CD4-positive, alpha-beta T cell treated with Interleukin-4 for 1 hour (primary cell): Measurements from ENCODE around the gene BNIP1.

Experiments used
- DNase-seq, 2 donors: peaks; one replicate each; pipeline ENCODE4 v3.0.0-alpha.2; 2020 to 2022

The BNIP1 gene

GRCh38 chr5:173165177-173166016 is 21.1 kb downstream of the BNIP1 start:
- DNase-seq, result no peak

GRCh38 chr5:173172166-173172565 is 27.8 kb downstream of the BNIP1 start:
- no peak for DNase-seq

- no peak for DNase-seq
These were observed 31.2 kb downstream of the BNIP1 start for GRCh38 chr5:173175523-173175922.

- DNase-seq, result no peak
These were observed 34.1 kb downstream of the BNIP1 start for GRCh38 chr5:173178369-173178910.

- DNase-seq, result no peak
These were observed 36.0 kb downstream of the BNIP1 start for GRCh38 chr5:173180331-173180730.

GRCh38 chr5:173187054-173187743 is 42.9 kb downstream of the BNIP1 start:
- no peak for DNase-seq

GRCh38 chr5:173188280-173188679 is 43.9 kb downstream of the BNIP1 start:
- DNase-seq, result no peak

GRCh38 chr5:173191015-173191414 is 46.7 kb downstream of the BNIP1 start:
- DNase-seq, result no peak

GRCh38 chr5:173191561-173191960 is 47.2 kb downstream of the BNIP1 start:
- DNase-seq, result no peak

GRCh38 chr5:173192561-173192960 is 48.2 kb downstream of the BNIP1 start:
- DNase-seq, result no peak

- no peak for DNase-seq
These were observed 52.0 kb downstream of the BNIP1 start for GRCh38 chr5:173196133-173196952.

GRCh38 chr5:173197375-173197891 is 53.1 kb downstream of the BNIP1 start:
- no peak for DNase-seq

- DNase-seq, result no peak
These were observed 53.7 kb downstream of the BNIP1 start for GRCh38 chr5:173198049-173198448.

GRCh38 chr5:173200356-173200755 is 56.0 kb downstream of the BNIP1 start:
- no peak for DNase-seq

- no peak for DNase-seq
These were observed 57.4 kb downstream of the BNIP1 start for GRCh38 chr5:173201636-173202265.

- DNase-seq, result no peak
These were observed 58.0 kb downstream of the BNIP1 start for GRCh38 chr5:173202266-173202875.

- peak in 1 of 2 donors; percentile 49 for DNase-seq
These were observed 60.1 kb downstream of the BNIP1 start for GRCh38 chr5:173204185-173204979.

- no peak for DNase-seq
These were observed 61.6 kb downstream of the BNIP1 start for GRCh38 chr5:173205916-173206315.

- no peak for DNase-seq
These were observed 64.0 kb downstream of the BNIP1 start for GRCh38 chr5:173208296-173208695.

- DNase-seq, result no peak
These were observed 66.5 kb downstream of the BNIP1 start for GRCh38 chr5:173210877-173211276.

- no peak for DNase-seq
These were observed 67.0 kb downstream of the BNIP1 start for GRCh38 chr5:173211284-173211683.
